GM20000 (cell line): Measurements from ENCODE around the gene PPFIBP1.
"Not testable (repeated sequence)": the region's sequence is repeated elsewhere in the genome, so short reads cannot be mapped to it uniquely, and the experiment has no call there.

Experiments
- DNase-seq: peaks from one replicate; pipeline ENCODE4 v3.0.0; 2012; ENCODE audit warnings: low spot score
- TF ChIP-seq, protein P1 (sequence below): IDR thresholded peaks from 2 replicates; pipeline ENCODE4 v1.5.1; 2012; ENCODE audit warnings: mild to moderate bottlenecking, control low read depth; ENCODE audit errors: extremely low read depth, missing control alignments

Gene PPFIBP1

GRCh38 chr12:27576667-27577347, 52.8 kb downstream of the PPFIBP1 start:
- TF ChIP-seq, protein P1, sequence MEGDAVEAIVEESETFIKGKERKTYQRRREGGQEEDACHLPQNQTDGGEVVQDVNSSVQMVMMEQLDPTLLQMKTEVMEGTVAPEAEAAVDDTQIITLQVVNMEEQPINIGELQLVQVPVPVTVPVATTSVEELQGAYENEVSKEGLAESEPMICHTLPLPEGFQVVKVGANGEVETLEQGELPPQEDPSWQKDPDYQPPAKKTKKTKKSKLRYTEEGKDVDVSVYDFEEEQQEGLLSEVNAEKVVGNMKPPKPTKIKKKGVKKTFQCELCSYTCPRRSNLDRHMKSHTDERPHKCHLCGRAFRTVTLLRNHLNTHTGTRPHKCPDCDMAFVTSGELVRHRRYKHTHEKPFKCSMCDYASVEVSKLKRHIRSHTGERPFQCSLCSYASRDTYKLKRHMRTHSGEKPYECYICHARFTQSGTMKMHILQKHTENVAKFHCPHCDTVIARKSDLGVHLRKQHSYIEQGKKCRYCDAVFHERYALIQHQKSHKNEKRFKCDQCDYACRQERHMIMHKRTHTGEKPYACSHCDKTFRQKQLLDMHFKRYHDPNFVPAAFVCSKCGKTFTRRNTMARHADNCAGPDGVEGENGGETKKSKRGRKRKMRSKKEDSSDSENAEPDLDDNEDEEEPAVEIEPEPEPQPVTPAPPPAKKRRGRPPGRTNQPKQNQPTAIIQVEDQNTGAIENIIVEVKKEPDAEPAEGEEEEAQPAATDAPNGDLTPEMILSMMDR: no peak
- DNase-seq: no peak

- DNase-seq: no peak
- TF ChIP-seq, protein P1: no peak
Observed at GRCh38 chr12:27577688-27578087, 53.7 kb downstream of the PPFIBP1 start.

- DNase-seq: no peak
- TF ChIP-seq, protein P1: no peak
Observed at GRCh38 chr12:27578689-27579372, 54.8 kb downstream of the PPFIBP1 start.

DNA sequence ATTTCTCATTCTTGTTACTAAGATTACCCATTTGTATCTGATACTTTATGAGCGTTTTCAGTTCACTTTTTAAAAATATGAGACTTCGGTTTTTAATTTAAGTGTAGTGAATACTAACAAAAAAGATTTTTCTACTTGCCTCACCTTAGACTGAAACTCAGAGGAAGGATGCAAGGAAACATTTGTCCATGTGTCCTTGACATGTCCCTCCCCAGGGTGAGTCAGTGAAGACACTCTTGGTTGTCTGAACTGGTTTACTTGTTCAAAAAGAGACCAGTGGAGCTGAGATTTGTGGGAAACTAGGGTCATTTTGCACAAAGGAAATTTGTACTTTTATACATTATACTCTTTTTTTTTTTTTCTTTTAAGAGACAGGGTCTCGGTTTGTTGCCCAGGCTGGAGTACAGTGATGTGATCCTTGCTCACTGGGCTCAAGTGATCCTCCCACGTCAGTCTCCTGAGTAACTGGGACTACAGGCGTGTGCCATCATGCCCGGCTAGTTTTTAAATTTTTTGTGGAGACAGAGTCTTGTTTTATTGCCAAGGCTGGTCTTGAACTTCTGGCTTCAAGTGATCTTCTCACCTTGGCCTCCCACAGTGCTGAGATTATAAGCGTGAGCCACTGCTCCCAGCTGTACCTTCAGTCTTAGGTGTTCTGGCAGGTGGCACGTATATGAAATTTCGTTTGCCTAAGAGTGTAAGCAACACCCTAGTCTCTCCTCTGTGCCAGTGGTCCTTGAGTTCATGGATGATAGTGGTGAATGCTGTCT, 56.7 kb downstream of the PPFIBP1 start:
- TF ChIP-seq, protein P1: no peak

GRCh38 chr12:27581331-27581671, 57.3 kb downstream of the PPFIBP1 start:
- not testable (repeated sequence) for DNase-seq

More for the DNA sequence above, 56.7 kb downstream of the PPFIBP1 start:
- DNase-seq: no peak

DNA sequence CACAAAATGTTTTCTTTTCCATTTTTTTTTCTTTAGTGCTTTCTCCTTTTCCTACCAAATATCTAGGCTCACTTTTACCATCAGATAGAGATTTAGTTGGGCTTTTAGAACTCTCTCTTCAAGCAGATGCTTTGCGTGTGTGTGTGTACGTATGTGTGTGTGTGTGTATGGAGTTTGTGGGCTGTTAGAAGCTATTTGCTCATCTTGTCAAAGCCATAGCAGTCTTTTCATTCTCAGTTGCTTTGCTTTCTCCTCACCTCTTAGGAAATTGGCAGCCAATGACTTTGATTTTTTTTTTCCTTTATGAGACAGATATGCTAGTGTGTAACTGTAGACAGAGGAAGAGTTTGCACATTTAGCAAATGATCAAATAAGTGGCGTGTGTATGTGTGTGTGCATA, 57.8 kb downstream of the PPFIBP1 start:
- not testable (repeated sequence) for DNase-seq

DNA sequence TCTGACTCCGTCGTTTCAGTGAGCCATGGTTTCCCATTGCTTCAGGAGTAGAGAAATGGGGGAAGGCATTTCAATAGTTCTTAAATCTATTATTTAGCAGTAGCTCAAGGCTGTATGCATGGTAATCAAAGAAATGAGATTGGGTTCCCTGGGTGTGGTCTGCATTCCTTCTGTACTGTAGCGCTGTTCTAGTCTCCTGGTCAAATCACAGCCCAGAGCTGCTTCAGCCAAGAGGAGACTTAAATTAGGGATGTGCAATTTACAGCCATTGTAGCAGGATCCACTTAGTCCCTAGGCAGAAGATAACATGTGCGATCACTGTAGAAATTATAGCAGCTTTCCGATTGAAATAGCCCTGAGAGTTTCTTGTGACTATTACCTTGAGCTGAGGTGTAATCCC, 58.4 kb downstream of the PPFIBP1 start:
- DNase-seq: not testable (repeated sequence)

DNA sequence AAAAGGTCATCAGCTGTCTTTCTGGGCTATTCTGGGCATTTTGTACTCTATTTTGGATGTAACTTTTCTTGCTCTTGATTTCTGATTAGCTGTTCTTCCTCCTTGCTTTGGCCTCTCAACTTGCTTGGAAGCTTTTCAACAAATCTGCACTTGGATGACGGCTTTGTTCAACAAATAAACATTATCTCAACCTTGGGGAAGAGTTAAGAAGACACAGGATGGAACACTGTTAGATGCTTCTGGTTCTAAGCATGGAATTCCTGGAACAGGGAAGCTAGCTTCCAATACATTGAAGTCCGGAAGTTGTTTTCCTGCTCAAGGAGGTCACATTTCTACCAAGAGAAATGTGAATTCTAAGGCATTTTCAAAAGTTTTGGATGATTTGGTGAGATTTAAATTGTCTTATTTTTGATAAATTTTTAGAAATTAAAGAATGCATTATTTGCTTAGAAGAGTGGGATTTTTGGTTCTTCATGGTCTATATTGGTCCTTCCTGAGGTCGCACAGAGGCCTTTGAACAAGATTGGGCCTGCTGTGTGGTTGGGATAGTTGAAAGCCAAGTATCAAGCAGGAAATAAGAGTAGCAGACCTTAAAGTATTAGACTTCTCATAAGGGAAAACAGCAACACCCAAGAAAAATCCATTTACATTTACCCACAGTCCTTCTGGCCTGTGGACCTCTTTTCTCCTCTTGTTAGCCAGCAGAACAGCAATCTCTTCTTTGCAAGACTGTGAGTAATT, 59.2 kb downstream of the PPFIBP1 start:
- TF ChIP-seq, protein P1: no peak
- no peak for DNase-seq
